Superior temporal gyrus (tissue), 1 donor: ENCODE results near the gene TMEM198.
A peak's percentile ranks its signal among the peaks of the same experiment; 100 is the strongest.

Experiments used
- DNase-seq: peaks from one replicate; pipeline ENCODE4 v3.0.0-alpha.2; 2016; ENCODE audit errors: extremely low spot score

The TMEM198 gene

GRCh38 chr2:219509780-219510511 lies 33.9 kb upstream of the TMEM198 start:
- DNase-seq: peak; percentile 77

DNA sequence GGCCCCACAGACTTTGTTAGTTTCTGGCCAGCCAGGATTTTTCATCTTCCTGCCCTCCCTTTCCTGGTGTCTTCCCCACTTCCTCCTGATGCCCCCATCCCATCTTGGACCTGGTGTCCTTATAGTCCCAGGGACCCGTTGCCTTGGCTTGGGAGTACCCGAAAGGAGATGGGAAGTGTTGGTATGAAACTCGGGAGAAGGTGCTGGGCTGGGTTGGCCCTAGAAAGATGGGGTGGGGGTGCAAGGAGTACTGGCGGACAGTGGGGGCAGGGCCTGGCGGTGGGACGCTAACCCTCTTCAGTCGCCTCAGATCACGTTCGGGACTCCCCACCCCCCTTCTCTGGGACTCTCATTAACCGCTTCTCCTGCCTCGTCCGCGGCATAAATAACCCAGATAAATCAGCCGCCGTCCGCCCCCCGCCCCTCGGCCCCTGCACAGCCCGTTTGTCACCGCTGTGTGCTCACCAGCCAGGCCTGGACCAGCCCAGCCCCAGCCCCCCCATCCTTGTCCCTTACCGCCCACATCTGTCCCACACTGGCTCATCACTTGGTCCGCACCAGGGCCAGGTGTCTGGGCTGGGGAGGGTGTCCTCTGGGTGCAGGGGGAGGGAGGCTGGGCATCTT lies 33.2 kb upstream of the TMEM198 start:
- DNase-seq: no peak

DNA sequence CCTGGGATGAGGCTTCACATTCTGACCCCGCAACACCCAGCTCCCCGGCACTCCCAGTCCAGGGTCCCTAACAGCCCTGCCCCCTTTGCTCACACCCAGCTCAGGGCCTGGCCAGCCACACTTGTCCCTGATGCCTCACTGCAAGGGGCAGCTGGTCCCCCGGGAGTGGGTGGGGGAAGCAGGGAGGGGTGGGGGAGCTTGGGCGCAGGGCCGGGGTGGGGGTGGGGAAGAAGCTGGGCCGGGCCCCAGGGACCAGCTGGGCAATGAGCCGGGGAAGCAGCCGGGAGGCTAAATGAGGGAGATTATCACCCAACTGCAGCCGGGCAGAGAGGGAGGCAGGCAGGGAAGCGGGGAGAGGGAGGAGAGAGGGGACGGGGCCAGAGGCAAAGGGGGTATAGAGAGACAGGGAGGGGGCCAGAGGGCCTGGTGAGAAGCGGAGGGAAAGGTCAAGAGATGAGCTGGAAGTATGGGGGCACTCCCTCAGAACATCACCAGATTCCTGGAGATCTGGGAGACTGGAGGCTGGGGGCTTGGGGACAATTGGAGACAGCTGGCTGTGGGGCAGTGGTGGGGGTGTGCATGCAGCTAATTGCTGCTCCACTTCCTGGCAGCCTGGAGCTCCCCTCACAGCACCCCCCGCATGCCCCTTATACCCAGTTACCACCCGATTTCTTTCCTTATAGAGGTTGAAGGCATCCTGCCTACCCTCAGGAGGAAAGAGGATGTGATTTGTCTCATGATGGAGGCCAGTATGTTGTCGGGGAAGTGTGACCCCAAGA lies 32.1 kb upstream of the TMEM198 start:
- no peak for DNase-seq

DNA sequence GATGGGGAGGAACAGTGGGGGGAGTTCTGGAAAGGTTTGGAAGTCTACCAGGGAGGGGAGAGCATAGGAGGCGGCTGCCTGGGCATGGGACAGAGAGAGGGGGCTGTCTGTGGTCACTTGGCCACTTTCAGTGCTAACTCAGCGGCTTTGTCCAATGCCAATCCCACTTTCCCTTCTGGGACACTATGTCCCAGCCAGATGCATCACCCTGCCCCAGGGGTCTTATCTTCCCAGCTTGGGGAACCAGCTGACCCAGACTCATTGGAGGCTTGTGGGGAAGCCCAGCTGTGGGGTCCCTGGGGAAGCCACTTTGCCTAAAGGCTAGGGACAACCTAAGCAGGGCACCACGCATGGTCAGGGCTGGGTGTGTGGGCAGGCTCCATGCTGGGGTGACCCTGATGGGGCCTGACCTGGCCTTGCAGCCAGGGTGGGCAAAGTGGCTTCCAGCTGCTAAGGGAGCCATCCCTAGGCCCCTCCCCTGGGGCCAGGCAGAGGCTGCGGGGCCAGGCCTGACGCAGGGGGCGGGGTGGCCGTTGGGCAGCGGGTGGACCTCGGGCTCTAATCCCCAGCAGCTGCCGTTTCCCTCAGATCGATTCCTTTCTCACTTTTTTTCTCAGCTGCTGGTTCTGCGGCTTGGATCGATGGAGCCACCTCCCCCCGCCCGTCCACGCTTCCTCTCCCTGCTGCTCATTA lies 31.2 kb upstream of the TMEM198 start:
- DNase-seq: no peak

DNA sequence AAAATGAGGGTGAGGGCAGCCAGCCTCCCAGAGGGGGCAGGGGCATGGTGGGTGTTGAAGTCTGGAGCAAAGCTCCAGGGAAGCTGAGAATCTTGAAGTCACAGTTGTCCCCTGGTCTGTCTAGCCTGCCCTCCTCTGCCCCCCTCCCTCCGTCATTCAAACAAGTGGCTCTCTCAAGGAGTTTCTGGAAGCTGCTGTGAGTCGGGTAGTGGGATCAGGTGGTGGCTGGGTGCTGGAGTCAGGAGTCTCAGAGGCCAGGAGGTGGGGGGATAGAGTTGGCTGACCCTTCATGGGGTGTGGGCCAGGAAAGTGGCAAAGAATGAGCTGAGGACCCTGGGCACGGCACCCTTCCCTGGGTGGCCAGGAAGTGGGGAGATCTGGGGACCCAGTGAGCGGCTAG lies 30.0 kb upstream of the TMEM198 start:
- no peak for DNase-seq

DNA sequence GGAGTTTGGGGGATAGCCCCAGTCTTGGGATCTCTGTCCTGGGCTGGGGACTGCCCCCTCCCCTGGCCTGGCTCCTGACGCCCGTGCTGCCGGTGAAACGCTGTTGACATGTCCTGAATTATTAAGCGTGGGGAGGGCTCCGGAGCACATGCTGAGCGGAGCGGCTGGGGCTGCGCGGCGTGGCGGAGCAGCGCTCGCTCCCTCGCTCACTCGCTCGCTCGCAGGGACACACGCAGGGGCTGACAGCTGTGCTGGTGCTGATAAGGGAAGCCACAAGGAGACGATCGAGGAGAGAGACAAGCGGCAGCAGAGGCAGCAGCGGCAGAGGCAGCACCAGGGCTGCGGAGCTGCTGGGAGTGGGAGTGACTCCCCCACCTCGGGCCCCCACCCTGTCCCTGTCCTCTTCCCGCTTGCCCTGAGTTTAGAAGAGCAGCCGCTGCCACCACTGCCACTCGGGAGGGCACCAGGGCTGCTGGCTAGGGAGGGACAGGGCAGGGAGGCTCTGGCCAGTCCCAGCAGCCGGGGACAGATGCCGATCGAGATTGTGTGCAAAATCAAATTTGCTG lies 29.5 kb upstream of the TMEM198 start, which contains the start of gene ASIC4:
Gene ASIC4 (plus strand): TSS at position 287 of the 566 bp plus-strand sequence. CDS start 243 bp downstream, at position 530.
- DNase-seq: no peak

- DNase-seq: no peak
These were observed 29.0 kb upstream of the TMEM198 start for GRCh38 chr2:219514836-219515235.

GRCh38 chr2:219515874-219516629 lies 27.8 kb upstream of the TMEM198 start:
- DNase-seq: no peak

GRCh38 chr2:219516888-219517287 lies 26.9 kb upstream of the TMEM198 start:
- no peak for DNase-seq

DNA sequence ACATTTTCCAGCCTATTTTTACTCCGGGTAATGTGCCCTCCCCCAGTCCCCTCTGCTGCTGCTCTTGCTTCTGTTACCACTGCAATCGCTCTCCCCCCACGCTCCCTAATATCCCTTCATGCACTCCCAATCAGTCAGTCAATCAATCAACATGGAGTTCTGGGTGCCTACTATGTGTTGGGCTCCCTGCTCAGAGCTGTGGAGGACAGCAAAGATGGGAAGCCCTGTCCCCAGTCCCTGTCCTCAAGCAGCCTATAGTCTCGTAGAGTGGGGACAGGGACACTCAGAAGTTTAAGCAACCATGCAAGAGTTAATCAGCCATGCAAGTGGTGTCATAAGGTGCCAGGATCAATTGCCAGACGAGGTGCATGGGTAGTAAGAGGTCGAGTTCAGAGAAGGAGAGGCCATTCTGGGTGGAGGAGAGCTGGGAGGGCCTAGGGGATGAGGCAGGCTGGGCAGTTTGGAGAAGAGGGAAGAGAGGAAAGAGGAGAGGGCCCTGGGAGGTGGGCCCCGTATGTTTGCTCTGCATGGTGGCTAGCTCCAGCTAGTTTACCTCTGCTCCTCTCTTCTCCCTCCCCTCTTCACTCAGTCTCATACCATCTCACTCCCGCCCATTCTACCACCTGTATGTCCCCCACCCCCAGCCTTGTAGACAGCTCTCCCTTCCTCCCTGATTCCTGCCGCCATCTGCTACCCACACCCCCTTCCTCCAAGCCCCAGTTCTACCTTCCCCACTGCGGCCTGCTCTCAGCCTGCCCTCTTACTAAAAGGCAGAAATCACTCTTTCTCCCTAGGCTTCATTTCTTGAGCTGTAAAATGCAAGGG lies 25.7 kb upstream of the TMEM198 start:
- no peak for DNase-seq

DNA sequence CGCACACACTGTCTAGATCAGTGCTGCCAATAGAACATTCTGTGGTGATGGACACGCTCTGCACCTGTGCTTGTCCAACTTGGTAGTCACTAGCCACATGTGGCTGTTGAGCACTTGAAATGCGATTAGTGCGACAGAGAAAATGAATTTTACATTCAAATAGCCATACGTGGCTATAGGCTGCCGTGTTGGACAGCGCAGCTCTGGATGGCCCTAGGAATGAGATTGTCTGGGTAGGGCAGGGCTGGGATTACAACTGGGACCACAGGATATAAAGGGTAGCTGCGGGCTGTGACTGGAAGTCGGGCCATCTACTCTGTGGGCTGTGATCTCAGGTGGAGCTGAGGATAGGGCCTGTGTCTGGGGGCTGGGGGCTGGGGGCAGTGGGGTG lies 24.3 kb upstream of the TMEM198 start:
- no peak for DNase-seq

- DNase-seq: no peak
These were observed 23.7 kb upstream of the TMEM198 start for GRCh38 chr2:219520079-219520478.

DNA sequence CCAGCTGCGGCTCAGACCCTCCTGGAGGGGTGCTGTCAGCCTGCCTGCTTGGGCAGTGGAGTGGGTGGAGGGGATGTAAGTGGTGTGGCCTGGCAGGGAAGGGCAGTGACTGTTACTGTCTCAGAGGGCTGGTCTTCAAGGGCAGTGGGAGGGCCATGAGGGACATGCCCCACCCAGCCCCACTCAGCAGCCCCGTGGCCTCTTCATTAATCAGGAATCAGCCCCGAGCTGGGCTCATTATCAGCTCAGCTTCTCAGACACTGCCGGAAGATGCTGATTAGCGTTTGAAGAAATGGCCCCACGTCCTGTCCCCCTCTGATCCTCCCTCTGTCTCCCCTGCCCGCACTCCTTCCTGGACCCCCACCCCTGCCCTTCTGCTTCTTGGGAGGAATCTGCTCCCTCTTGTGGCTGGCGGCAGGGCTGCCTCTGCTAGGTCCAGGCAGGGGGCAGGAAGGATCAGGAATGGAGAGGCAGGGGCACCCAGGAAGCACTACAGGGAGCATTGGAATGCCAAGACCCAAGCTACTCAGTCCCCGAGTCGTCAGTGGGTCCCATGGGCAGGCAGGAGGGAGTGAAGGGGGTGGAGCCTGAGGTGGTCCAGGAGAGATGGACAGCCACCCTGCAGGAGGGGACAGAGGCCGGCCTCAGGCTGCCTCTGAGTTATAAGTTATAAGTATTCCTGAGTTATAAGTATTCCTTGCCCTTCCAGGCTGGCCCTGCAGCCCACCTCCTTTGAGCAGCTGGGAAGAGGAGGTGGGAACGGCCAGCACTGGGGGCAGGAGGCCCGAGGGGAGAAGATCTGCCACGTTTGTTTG lies 22.6 kb upstream of the TMEM198 start:
- no peak for DNase-seq

DNA sequence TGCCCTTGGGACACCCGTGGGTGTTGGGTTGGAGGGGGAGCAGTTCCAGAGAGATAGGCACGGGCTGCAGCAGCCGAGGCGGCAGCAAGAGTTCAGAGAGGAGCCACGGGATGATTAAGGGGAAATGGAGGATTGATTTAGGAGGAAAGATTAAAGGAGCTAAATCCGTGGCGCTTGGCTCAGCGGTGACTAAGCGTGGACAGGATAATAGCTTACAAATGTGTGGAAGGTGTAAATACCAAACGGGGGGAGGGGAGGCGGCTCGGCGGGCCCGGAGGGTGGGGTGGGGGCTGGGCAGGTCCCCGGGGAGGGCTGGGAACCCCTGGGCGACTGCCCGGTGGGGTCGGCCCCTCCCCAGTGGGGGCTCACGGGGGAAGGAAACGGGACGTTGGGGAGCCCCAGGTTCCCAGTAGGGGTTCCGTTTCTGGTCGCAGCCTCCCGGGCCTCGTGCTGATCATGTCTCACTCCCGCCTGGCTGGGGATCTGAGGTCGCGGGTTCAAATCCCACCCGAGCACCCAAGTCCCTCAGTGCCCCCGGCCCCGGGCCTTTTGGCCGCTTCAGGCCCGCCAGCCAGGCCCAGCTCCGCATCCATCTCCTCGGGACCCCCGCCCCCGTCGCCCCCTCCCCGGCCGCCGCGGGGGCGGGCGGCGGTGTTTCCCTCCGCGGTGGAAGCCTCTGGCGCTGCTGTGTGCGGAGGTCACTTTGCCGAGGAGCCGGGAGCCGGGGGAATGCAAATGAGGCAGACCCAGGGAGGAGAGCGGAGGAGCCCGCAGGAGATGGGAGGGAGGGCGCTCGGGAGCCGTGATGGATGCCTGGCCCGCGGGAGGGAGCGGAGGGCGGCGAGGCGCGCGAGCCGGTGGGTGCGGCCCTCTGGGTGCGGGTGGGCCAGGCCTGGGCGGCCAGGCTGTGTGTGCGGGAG lies 21.5 kb upstream of the TMEM198 start:
- no peak for DNase-seq

DNA sequence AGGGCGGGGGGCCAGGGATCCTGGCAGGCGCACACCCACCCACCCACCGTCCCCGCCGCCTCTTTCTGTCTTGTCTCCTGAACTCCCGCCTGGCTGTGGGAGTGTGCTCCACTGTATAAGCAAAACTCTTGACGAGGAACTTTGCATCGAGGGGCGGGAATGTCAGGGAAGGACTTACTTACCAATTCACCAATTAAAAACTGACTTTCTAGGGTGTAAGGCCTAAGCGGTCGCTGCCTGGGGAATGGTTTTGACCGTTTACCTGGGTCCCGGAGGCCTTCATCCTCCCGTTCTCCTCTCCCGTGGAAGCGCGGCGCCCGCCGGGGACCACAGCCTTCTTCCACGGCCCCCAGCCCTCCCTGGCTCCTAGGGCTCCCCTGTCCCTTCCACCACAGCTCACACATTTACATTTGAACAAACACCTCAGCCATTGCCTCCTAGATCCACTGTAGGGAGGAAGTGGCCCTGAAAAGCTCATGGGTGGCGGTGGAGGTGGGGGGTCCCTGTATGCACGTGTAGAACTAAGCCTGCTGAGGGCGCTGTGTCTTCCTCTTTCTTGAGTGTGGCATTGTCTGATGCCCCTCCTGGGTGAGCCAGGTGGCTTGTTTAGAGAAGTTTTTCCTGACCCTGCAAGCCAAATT lies 20.7 kb upstream of the TMEM198 start:
- no peak for DNase-seq

DNA sequence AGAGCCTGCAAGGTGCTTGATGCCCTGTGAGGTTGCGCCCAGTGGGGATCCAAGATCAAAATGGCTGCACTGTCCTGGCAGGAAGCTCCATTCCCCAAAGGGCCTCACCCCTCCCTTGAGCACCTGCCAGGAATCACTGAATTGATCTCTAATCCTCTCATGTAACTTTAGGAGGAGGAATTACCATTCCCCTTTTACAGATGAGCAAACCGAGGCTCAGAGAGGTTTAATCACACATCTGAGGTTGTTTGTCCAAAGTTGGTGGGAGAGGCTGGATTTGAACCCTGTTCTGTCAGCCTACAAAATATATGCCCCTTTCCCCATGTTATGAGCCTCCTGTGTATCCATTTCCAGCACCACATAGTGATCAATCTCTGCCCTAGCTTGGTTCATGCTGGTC lies 19.0 kb upstream of the TMEM198 start:
- DNase-seq: no peak

- no peak for DNase-seq
These were observed 18.1 kb upstream of the TMEM198 start for GRCh38 chr2:219525533-219526232.
